GM12878 (cell line): ENCODE data around the gene ADCY6. TPM values are rescaled to one million over a fixed set of nuclear protein-coding genes. Genes with fewer than 3 reads are reported as not detected.

Experiments used
- ATAC-seq: fragments of 200-7000 bp; cut with Tn5 transposase; 3 replicates; pipeline ENCODE4 v1.9.1; 2020; ENCODE audit warnings: mild to moderate bottlenecking, moderate library complexity
- BruUV-seq: library from RNA; stranded (reverse); fragments of 400-500 nt; replicated peaks from 2 replicates; lab custom pipeline; 2021; lab: Mats Ljungman, UMichigan
- CTCF ChIA-PET: fragments of 300-600 bp; sonication (Branson Sonifier 250); formaldehyde crosslinking; extraction: SDS; loops from one replicate; lab custom pipeline; 2021; ENCODE audit warnings: inconsistent platforms; lab: Yijun Ruan, JAX
- POLR2A ChIA-PET: fragments of 350-600 bp; formaldehyde crosslinking; extraction: SDS; loops from one replicate; lab custom pipeline; 2021; ENCODE audit warnings: inconsistent platforms; lab: Charles Lee
- RAD21 ChIA-PET: fragments of 300-600 bp; sonication (Branson Sonifier 250); formaldehyde crosslinking; loops from one replicate; lab custom pipeline; 2023; ENCODE audit warnings: antibody characterized with exemption; ENCODE audit not compliant: unreplicated experiment; lab: Charles Lee
- SMC1A ChIA-PET: fragments of 300-600 bp; sonication (Branson Sonifier 250); formaldehyde crosslinking; loops from one replicate; lab custom pipeline; 2023; ENCODE audit not compliant: unreplicated experiment, uncharacterized antibody; lab: Charles Lee
- DNase-seq: peaks from one replicate; pipeline ENCODE4 v3.0.0-alpha.2; 2011; ENCODE audit warnings: low read depth, low spot score
- FAIRE-seq: peaks from 3 replicates; lab custom pipeline; 2011; peaks lifted over from hg19 to GRCh38; lab: Jason Lieb, UNC
- H2AFZ ChIP-seq: 2 replicates; pipeline ENCODE4 v1.6.0; 2011; ENCODE audit warnings: low read depth, low read length, control low read depth; ENCODE audit not compliant: control insufficient read depth
- H3K27ac ChIP-seq: 2 replicates; pipeline ENCODE4 v1.5.1; 2011; ENCODE audit warnings: control low read depth; ENCODE audit not compliant: control insufficient read depth, insufficient read depth
- H3K27me3 ChIP-seq, 2 experiments: replicated peaks in 1 of 2; 2 replicates each; pipeline versions ENCODE4 v1.6.0 to v1.6.1; 2011; ENCODE audit warnings: low read length in 1 of 2; ENCODE audit not compliant: control insufficient read depth in 2 of 2, insufficient read depth in 2 of 2
- H3K36me3 ChIP-seq, 2 experiments: 2 replicates each; pipeline ENCODE4 v1.5.1; 2011; ENCODE audit warnings: low read length in 1 of 2; ENCODE audit not compliant: control insufficient read depth in 2 of 2, insufficient read depth in 2 of 2
- H3K4me1 ChIP-seq: 2 replicates; pipeline ENCODE4 v1.6.1; 2011; ENCODE audit warnings: mild to moderate bottlenecking, low read length, moderate library complexity, mixed read lengths; ENCODE audit not compliant: control insufficient read depth, insufficient read depth
- H3K4me2 ChIP-seq: 2 replicates; pipeline ENCODE4 v1.6.0; 2011; ENCODE audit warnings: control low read depth; ENCODE audit not compliant: control insufficient read depth, insufficient read depth
- H3K4me3 ChIP-seq: fragments of 200-600 bp; sonication (generic); 2 replicates; pipeline ENCODE4 v1.5.1; 2016
- H3K79me2 ChIP-seq: 2 replicates; pipeline ENCODE4 v1.6.0; 2011; ENCODE audit warnings: low read length; ENCODE audit not compliant: control insufficient read depth, insufficient read depth
- H3K9ac ChIP-seq: 2 replicates; pipeline ENCODE4 v1.8.0; 2011; ENCODE audit warnings: low read length, control low read depth, mixed read lengths; ENCODE audit not compliant: control insufficient read depth, insufficient read depth
- H3K9me3 ChIP-seq: replicated peaks from 3 replicates; pipeline ENCODE4 v1.5.1; 2011; ENCODE audit warnings: mild to moderate bottlenecking, low read length; ENCODE audit not compliant: control insufficient read depth, insufficient read depth
- H4K20me1 ChIP-seq: 2 replicates; pipeline ENCODE4 v1.6.0; 2011; ENCODE audit not compliant: control insufficient read depth, insufficient read depth
- BCLAF1 ChIP-seq: fragments of 450-650 bp; IDR thresholded peaks from 2 replicates; pipeline ENCODE4 v1.6.1; 2017; ENCODE audit warnings: antibody characterized with exemption, mild to moderate bottlenecking, moderate library complexity
- CHD4 ChIP-seq: fragments of 200-600 bp; sonication (generic); IDR thresholded peaks from 2 replicates; pipeline ENCODE4 v1.6.1; 2016; ENCODE audit warnings: mild to moderate bottlenecking
- EED ChIP-seq: sonication (generic); IDR thresholded peaks from 2 replicates; pipeline ENCODE4 v1.6.1; 2016; ENCODE audit warnings: antibody characterized with exemption, low read depth
- FOXM1 ChIP-seq: IDR thresholded peaks from 2 replicates; pipeline ENCODE4 v1.6.1; 2012; ENCODE audit warnings: low read depth, mild to moderate bottlenecking, inconsistent platforms, low read length, moderate library complexity
- IRF5 ChIP-seq: fragments of 450-650 bp; IDR thresholded peaks from 2 replicates; pipeline ENCODE4 v1.6.1; 2017; ENCODE audit warnings: borderline replicate concordance
- MEF2A ChIP-seq: IDR thresholded peaks from 2 replicates; pipeline ENCODE4 v1.6.1; 2011; ENCODE audit warnings: low read depth, mild to moderate bottlenecking, low read length, moderate library complexity; ENCODE audit not compliant: insufficient read depth
- MYC ChIP-seq: IDR thresholded peaks from 2 replicates; pipeline ENCODE4 v1.6.1; 2011; ENCODE audit warnings: mild to moderate bottlenecking, low read length, moderate library complexity, inconsistent platforms; ENCODE audit not compliant: insufficient read depth, insufficient replicate concordance, insufficient read length, severe bottlenecking
- PAX5 ChIP-seq: IDR thresholded peaks from 2 replicates; pipeline ENCODE4 v1.6.1; 2011; ENCODE audit warnings: low read depth, low read length, borderline replicate concordance
- PRDM15 ChIP-seq: fragments of 450-650 bp; formaldehyde crosslinking; IDR thresholded peaks from 2 replicates; pipeline ENCODE4 v1.4.0; 2020; ENCODE audit warnings: mild to moderate bottlenecking, moderate library complexity
- RCOR1 ChIP-seq: conservative IDR thresholded peaks from 2 replicates; pipeline ENCODE4 v1.6.1; 2012; ENCODE audit warnings: low read depth, low read length, improper control_type of control experiment
- TBL1XR1 ChIP-seq: IDR thresholded peaks from 2 replicates; pipeline ENCODE4 v1.6.1; 2012; ENCODE audit warnings: low read depth, low read length, improper control_type of control experiment
- WGBS: methylation state at CpG from one replicate; pipeline ENCODE4 v1.1.6; 2016; ENCODE audit warnings: low lambda C conversion rate; ENCODE audit not compliant: insufficient replicate concordance, insufficient coverage; ENCODE audit errors: missing lambda C conversion rate; 5-methylcytosine and 5-hydroxymethylcytosine counted together
- in situ Hi-C: fragments of 300-500 bp; cut with MboI; formaldehyde crosslinking; loops from 9 replicates; pipeline ENCODE4 v1.14.3; 2018; ENCODE audit warnings: mixed read lengths
- intact Hi-C: fragments of 100-400 bp; cut with micrococcal nuclease; formaldehyde crosslinking; loops from one replicate; pipeline ENCODE4 v1.14.2; 2022; ENCODE audit not compliant: unreplicated experiment
- polyA plus RNA-seq, 11 experiments: library from polyadenylated mRNA; depleted of rRNA in 4 of 11; unstranded in 6 of 11; stranded (reverse) in 5 of 11; fragments of >200 nt; fragmentation: Nextera tagmentation in 4 of 11; fragmentation: Illumina TruSeq in 1 of 11; extraction: Ambion mirVana in 4 of 11; extraction: Trizol in 1 of 11; gene quantifications; 1 replicate in 1 of 11; 2 replicates in 10 of 11; pipeline versions ENCODE4 v1.2.1 to v1.2.3, GENCODE V29; 2011 to 2016; ENCODE audit warnings: inconsistent platforms in 2 of 11, missing spikeins in 2 of 11, low read depth in 1 of 11
- total RNA-seq, 4 experiments: library from RNA; depleted of rRNA in 3 of 4; stranded (reverse); fragments of >200 nt in 3 of 4; fragmentation: Illumina TruSeq in 1 of 4; extraction: Trizol in 1 of 4; gene quantifications; 2 replicates each; pipeline versions ENCODE4 v1.2.1 to v1.2.3, GENCODE V29; 2013 to 2021

ADCY6 gene
- total and polyA plus RNA-seq, 10 of the 15 experiments (the other 5 are each of a cell fraction or from before 2014, with no cell fraction given): 0.03 to 2.0 (median 0.14) TPM; not detected in 1

- TF ChIP-seq PRDM15: no peak
Measured at GRCh38 chr12:48814262-48815125, 25.6 kb upstream of the ADCY6 start (continued).

- no peak for FAIRE-seq
- no peak for DNase-seq
- peak overlapping the region; percentile 92 for H3K4me2 ChIP-seq
- H4K20me1 ChIP-seq: no peaks in the 10 kb centered on the region
- ChIA-PET SMC1A (no interaction called here), RAD21 (interaction anchor here (0.6 kb wide), 1 partner anchor 70 kb away, joined by 3 read pairs; no protein-coding TSS in a partner anchor), CTCF (interaction anchor here (1.1 to 5.7 kb wide), 18 partner anchors 10 to 175 kb away, joined by 3 to 58 read pairs (median 6); partner anchors contain the start of genes ADCY6, ARF3, CCNT1 and DDX23), POLR2A (interaction anchor here (2.9 kb wide), 1 partner anchor 52 kb away, joined by 13 read pairs; the partner anchor contains the start of gene RND1)
- H3K9ac ChIP-seq: peak overlapping the region; percentile 55; the same call in 1 of the 2 replicates
- H3K4me1 ChIP-seq: peaks cover 7% of the 10 kb centered on the region
- H3K79me2 ChIP-seq: no peaks in the 10 kb centered on the region
- WGBS: 27% methylated on average over 18 of the region's 18 CpGs
- peak overlapping the region; percentile 95 for H2AFZ ChIP-seq
- H3K36me3 ChIP-seq: no peaks in the 10 kb centered on the region
- peak overlapping the region; percentile 66; the same call in 1 of the 2 replicates for H3K4me3 ChIP-seq
- intact Hi-C loops: no loop called here
- H3K9me3 ChIP-seq: no peaks in the 10 kb centered on the region
- no peak for ATAC-seq
- peaks cover 1 to 3% of the 10 kb centered on the region in 2 experiments; a peak in 3 of 4 replicates for H3K27me3 ChIP-seq
- in situ Hi-C loops: no loop called here
- no peak overlapping the region for H3K27ac ChIP-seq
- no TSS peak for BruUV-seq
- no peak for TF ChIP-seq EED
- no peak for TF ChIP-seq MEF2A
- TF ChIP-seq TBL1XR1: no peak
- TF ChIP-seq MYC: no peak
- TF ChIP-seq BCLAF1: no peak
- TF ChIP-seq PAX5: no peak
- TF ChIP-seq CHD4: no peak
- no peak for TF ChIP-seq RCOR1
- no peak for TF ChIP-seq IRF5
- no peak for TF ChIP-seq FOXM1
Measured at GRCh38 chr12:48813465-48814261, 24.8 kb upstream of the ADCY6 start.
